ENCODE data around the gene EID2.

DNA sequence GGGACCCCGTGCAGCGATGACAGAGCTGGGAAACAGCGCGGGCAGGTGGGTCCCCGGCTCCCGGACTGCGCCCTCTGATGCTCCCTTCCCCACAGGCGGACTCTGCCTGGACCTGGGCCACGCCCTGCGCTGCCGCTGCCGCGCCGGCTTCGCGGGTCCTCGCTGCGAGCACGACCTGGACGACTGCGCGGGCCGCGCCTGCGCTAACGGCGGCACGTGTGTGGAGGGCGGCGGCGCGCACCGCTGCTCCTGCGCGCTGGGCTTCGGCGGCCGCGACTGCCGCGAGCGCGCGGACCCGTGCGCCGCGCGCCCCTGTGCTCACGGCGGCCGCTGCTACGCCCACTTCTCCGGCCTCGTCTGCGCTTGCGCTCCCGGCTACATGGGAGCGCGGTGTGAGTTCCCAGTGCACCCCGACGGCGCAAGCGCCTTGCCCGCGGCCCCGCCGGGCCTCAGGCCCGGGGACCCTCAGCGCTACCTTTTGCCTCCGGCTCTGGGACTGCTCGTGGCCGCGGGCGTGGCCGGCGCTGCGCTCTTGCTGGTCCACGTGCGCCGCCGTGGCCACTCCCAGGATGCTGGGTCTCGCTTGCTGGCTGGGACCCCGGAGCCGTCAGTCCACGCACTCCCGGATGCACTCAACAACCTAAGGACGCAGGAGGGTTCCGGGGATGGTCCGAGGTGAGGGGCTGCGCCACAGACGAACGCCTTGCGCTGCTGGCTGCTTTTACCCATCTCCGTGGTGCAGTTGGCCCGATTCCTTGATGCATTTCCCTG, 32.8 kb downstream of the EID2 start:
- TF ChIP-seq, protein P1, sequence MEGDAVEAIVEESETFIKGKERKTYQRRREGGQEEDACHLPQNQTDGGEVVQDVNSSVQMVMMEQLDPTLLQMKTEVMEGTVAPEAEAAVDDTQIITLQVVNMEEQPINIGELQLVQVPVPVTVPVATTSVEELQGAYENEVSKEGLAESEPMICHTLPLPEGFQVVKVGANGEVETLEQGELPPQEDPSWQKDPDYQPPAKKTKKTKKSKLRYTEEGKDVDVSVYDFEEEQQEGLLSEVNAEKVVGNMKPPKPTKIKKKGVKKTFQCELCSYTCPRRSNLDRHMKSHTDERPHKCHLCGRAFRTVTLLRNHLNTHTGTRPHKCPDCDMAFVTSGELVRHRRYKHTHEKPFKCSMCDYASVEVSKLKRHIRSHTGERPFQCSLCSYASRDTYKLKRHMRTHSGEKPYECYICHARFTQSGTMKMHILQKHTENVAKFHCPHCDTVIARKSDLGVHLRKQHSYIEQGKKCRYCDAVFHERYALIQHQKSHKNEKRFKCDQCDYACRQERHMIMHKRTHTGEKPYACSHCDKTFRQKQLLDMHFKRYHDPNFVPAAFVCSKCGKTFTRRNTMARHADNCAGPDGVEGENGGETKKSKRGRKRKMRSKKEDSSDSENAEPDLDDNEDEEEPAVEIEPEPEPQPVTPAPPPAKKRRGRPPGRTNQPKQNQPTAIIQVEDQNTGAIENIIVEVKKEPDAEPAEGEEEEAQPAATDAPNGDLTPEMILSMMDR (conservative IDR thresholded peaks at IDR 0.05 in 1 of 2, IDR thresholded peaks at IDR 0.05 in 1 of 2; ENCODE audit: extremely low read depth in 1 of 2, insufficient read depth in 1 of 2, low read depth in 1 of 2, low read length in 2 of 2) = no peak
- no peak for TF ChIP-seq EZH2 (IDR thresholded peaks at IDR 0.05; ENCODE audit: borderline replicate concordance, low read length)
